A673 (cell line): Measurements from ENCODE around the gene KDF1. TPM values are rescaled to one million over a fixed set of nuclear protein-coding genes. Genes with fewer than 3 reads are reported as not detected.

ENCODE experiments used
- BruUV-seq: library from RNA; stranded (reverse); fragments of 400-500 nt; replicated peaks from 2 replicates; lab custom pipeline; 2021; lab: Mats Ljungman, UMichigan
- CTCF ChIA-PET: fragments of 300-600 bp; sonication (Branson Sonifier 250); formaldehyde crosslinking; loops from one replicate; lab custom pipeline; 2022; ENCODE audit warnings: antibody characterized with exemption; lab: Charles Lee
- POLR2A ChIA-PET: fragments of 300-600 bp; sonication (Branson Sonifier 250); formaldehyde crosslinking; loops from one replicate; lab custom pipeline; 2022; ENCODE audit warnings: antibody characterized with exemption; ENCODE audit not compliant: low non-redundant PET; lab: Charles Lee
- DNase-seq: peaks from one replicate; pipeline ENCODE4 v3.0.0-alpha.2; 2015; ENCODE audit warnings: low spot score
- H3K27ac ChIP-seq: fragments of 200-600 bp; sonication (generic); 2 replicates; pipeline ENCODE4 v1.5.1; 2016; ENCODE audit warnings: mixed run types, low read depth, mild to moderate bottlenecking, mixed read lengths, antibody characterized with exemption, low read length; ENCODE audit not compliant: poor library complexity, severe bottlenecking
- H3K27me3 ChIP-seq: fragments of 200-600 bp; sonication (generic); replicated peaks from 2 replicates; pipeline ENCODE4 v1.6.1; 2017; ENCODE audit warnings: mixed run types, low read depth, mild to moderate bottlenecking, mixed read lengths, antibody characterized with exemption, low read length; ENCODE audit not compliant: insufficient read depth, poor library complexity
- H3K36me3 ChIP-seq: fragments of 200-600 bp; sonication (generic); 2 replicates; pipeline ENCODE4 v1.6.1; 2016; ENCODE audit warnings: mixed run types, mild to moderate bottlenecking, mixed read lengths, antibody characterized with exemption, low read length; ENCODE audit not compliant: insufficient read depth, poor library complexity, severe bottlenecking
- H3K4me1 ChIP-seq: fragments of 200-600 bp; sonication (generic); 2 replicates; pipeline ENCODE4 v1.6.1; 2017; ENCODE audit warnings: mixed run types, mild to moderate bottlenecking, mixed read lengths, antibody characterized with exemption, low read length; ENCODE audit not compliant: insufficient read depth, poor library complexity, severe bottlenecking
- H3K4me3 ChIP-seq: fragments of 200-600 bp; sonication (generic); 2 replicates; pipeline ENCODE4 v1.5.1; 2016; ENCODE audit warnings: low read depth, mixed run types, mild to moderate bottlenecking, mixed read lengths, low read length; ENCODE audit not compliant: poor library complexity, severe bottlenecking
- H3K9me3 ChIP-seq: fragments of 200-600 bp; sonication (generic); 2 replicates; pipeline ENCODE4 v1.6.1; 2016; ENCODE audit warnings: mixed run types, low read depth, mild to moderate bottlenecking, mixed read lengths, antibody characterized with exemption, low read length; ENCODE audit not compliant: poor library complexity, severe bottlenecking
- CTCF ChIP-seq: fragments of 300-800, 200-600 bp; sonication (generic); conservative IDR thresholded peaks from 2 replicates; pipeline ENCODE4 v1.5.1; 2017; ENCODE audit warnings: low read depth, mild to moderate bottlenecking, antibody characterized with exemption, low read length, moderate library complexity, mixed read lengths
- EZH2 ChIP-seq: fragments of 200-600 bp; sonication (generic); IDR thresholded peaks from 2 replicates; pipeline ENCODE4 v1.6.1; 2017; ENCODE audit warnings: borderline replicate concordance, low read depth, mild to moderate bottlenecking, mixed read lengths, antibody characterized with exemption, low read length; ENCODE audit not compliant: poor library complexity, severe bottlenecking
- intact Hi-C: fragments of 100-400 bp; cut with micrococcal nuclease; formaldehyde crosslinking; loops from one replicate; pipeline ENCODE4 v1.10.0; 2022; ENCODE audit not compliant: unreplicated experiment
- total RNA-seq: library from RNA; stranded (reverse); gene quantifications from 2 replicates; pipeline ENCODE4 v1.2.3, GENCODE V29; 2021

The KDF1 gene
- total RNA-seq, 1 experiment from 2014 or later, result not detected

DNA sequence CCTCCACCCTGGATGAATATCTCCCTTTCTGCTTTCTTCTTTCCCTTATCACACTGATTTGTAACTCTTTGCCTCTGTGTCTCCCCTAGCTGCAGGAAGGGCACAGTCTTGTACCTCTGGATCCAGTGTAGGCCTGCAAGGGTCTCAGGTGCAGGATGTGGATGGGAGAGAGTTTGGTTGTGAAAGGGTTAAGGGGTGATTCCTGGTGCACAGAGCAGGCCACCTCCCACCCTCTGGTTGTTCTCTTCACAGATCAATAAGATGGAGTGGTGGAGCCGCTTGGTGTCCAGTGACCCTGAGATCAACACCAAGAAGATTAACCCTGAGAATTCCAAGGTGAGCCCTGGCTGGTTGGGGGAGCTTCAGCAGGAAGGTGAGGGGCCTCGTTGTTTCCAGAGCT is 15.1 kb downstream of the KDF1 start:
- BruUV-seq, result no TSS peak
- CTCF ChIA-PET, result no interaction called here

DNA sequence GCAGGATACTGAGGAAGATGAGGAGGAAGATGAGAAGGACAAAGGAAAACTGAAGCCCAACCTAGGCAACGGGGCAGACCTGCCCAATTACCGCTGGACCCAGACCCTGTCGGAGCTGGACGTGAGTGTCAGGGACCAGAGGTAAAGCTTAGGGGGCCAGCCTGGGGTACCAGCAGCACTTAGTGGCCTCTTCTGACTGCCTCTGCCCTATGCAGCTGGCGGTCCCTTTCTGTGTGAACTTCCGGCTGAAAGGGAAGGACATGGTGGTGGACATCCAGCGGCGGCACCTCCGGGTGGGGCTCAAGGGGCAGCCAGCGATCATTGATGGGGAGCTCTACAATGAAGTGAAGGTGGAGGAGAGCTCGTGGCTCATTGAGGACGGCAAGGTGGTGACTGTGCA is 17.6 kb downstream of the KDF1 start:
- no peaks in the 10 kb centered on the region for H3K4me1 ChIP-seq
- H3K27me3 ChIP-seq, result no peaks in the 10 kb centered on the region
- no peaks in the 10 kb centered on the region for H3K9me3 ChIP-seq
- TF ChIP-seq CTCF (no peak), EZH2 (no peak)
- H3K36me3 ChIP-seq, result peaks cover 61% of the 10 kb centered on the region
- intact Hi-C loops, result no loop called here
- no TSS peak for BruUV-seq
- H3K27ac ChIP-seq, result no peak overlapping the region
- no peak for DNase-seq
- POLR2A ChIA-PET, result no interaction called here
- CTCF ChIA-PET, result no interaction called here
- no peak overlapping the region for H3K4me3 ChIP-seq

More for the DNA sequence above, 15.1 kb downstream of the KDF1 start:
- no peak overlapping the region for H3K4me3 ChIP-seq
- TF ChIP-seq EZH2 (no peak), CTCF (no peak)
- POLR2A ChIA-PET, result no interaction called here
- intact Hi-C loops, result no loop called here
- DNase-seq, result no peak
- no peaks in the 10 kb centered on the region for H3K9me3 ChIP-seq
- H3K27me3 ChIP-seq, result no peaks in the 10 kb centered on the region
- H3K36me3 ChIP-seq, result peaks cover 54% of the 10 kb centered on the region
- no peaks in the 10 kb centered on the region for H3K4me1 ChIP-seq
- H3K27ac ChIP-seq, result no peak overlapping the region

DNA sequence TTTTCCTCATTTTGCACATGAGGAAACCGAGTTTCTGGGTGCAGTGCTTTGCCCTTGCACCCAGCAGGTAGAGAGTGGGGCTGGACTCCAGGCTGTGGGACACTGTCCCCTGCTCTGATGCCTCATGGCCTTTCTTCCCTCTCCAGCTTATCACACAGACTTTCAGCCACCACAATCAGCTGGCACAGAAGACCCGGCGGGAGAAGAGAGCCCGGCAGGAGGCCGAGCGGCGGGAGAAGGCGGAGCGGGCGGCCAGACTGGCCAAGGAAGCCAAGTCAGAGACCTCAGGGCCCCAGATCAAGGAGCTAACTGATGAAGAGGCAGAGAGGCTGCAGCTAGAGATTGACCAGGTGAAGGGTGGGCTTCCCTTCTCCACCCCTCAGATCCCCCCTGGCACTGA is 19.0 kb downstream of the KDF1 start:
- H3K27ac ChIP-seq, result no peak overlapping the region
- H3K4me1 ChIP-seq, result no peaks in the 10 kb centered on the region
- no TSS peak for BruUV-seq
- ChIA-PET CTCF (no interaction called here), POLR2A (no interaction called here)
- no peak overlapping the region for H3K4me3 ChIP-seq
- no peak for DNase-seq
- peaks cover 60% of the 10 kb centered on the region for H3K36me3 ChIP-seq
- TF ChIP-seq CTCF (no peak), EZH2 (no peak)
- no peaks in the 10 kb centered on the region for H3K27me3 ChIP-seq
- intact Hi-C loops, result no loop called here
- H3K9me3 ChIP-seq, result no peaks in the 10 kb centered on the region
